Small intestine (tissue), 7 donors: ENCODE data around the gene HMCN1. TPM values are rescaled to one million over a fixed set of nuclear protein-coding genes. Genes with fewer than 3 reads are reported as not detected.
A peak's percentile ranks its signal among the peaks of the same experiment; 100 is the strongest.

Experiments
- DNase-seq, 2 donors: peaks; one replicate each; pipeline versions ENCODE4 v3.0.0 to v3.0.0-alpha.2; 2013
- FAIRE-seq: peaks from 2 replicates; lab custom pipeline; 2012; peaks lifted over from hg19 to GRCh38; lab: Jason Lieb, UNC
- H3K27ac ChIP-seq, 3 donors: one replicate each; pipeline ENCODE4 v1.5.1; 2013; ENCODE audit warnings: low read length in 2 of 3, mild to moderate bottlenecking in 2 of 3, control low read depth in 1 of 3, inconsistent platforms in 1 of 3, low read depth in 1 of 3, moderate library complexity in 1 of 3
- H3K27me3 ChIP-seq, 3 donors: one replicate each; pipeline ENCODE4 v1.6.1; 2013; ENCODE audit warnings: low read length in 3 of 3, inconsistent platforms in 1 of 3; ENCODE audit not compliant: control insufficient read depth in 3 of 3, insufficient read depth in 3 of 3
- H3K36me3 ChIP-seq, 3 donors: one replicate each; pipeline ENCODE4 v1.6.1; 2013; ENCODE audit warnings: low read length in 3 of 3, inconsistent platforms in 1 of 3, low read depth in 1 of 3, mild to moderate bottlenecking in 1 of 3, moderate library complexity in 1 of 3; ENCODE audit not compliant: control insufficient read depth in 3 of 3, insufficient read depth in 2 of 3
- H3K4me1 ChIP-seq, 3 donors: one replicate each; pipeline ENCODE4 v1.6.1; 2013; ENCODE audit warnings: low read length in 2 of 3, inconsistent platforms in 1 of 3, low read depth in 1 of 3, mild to moderate bottlenecking in 1 of 3, moderate library complexity in 1 of 3; ENCODE audit not compliant: control insufficient read depth in 3 of 3, insufficient read depth in 2 of 3
- H3K4me3 ChIP-seq, 3 donors: one replicate each; pipeline ENCODE4 v1.5.1; 2013; ENCODE audit warnings: low read length in 3 of 3, control low read depth in 1 of 3, inconsistent platforms in 1 of 3, low read depth in 1 of 3, mild to moderate bottlenecking in 1 of 3, moderate library complexity in 1 of 3
- H3K9me3 ChIP-seq, 2 donors: one replicate each; pipeline ENCODE4 v1.6.1; 2013; ENCODE audit warnings: low read depth in 1 of 2, low read length in 1 of 2; ENCODE audit not compliant: control insufficient read depth in 2 of 2, insufficient read depth in 1 of 2
- WGBS, 3 donors: extraction: QIAGEN DNeasy Blood & Tissue Kit; methylation state at CpG; one replicate each; pipeline ENCODE4 v1.1.7; 2013; 5-methylcytosine and 5-hydroxymethylcytosine counted together
- polyA plus RNA-seq, 4 donors: library from polyadenylated mRNA; stranded (reverse) in 3 of 4; unstranded in 1 of 4; fragments of 200-250 nt in 3 of 4; fragments of 120-200 nt in 1 of 4; gene quantifications; one replicate each; pipeline versions ENCODE4 v1.2.1 to v1.2.3, GENCODE V29; 2013
- donor health status: healthy with polysubstance abuse.
- donor health status: control.
- donor health status: control.
- donor health status: Bipolar disorder and iron deficiency.
- donor health status: healthy.

HMCN1 gene
- polyA plus RNA-seq, 4 donors = under 0.01 to 1.9 (median 0.62) TPM

DNA sequence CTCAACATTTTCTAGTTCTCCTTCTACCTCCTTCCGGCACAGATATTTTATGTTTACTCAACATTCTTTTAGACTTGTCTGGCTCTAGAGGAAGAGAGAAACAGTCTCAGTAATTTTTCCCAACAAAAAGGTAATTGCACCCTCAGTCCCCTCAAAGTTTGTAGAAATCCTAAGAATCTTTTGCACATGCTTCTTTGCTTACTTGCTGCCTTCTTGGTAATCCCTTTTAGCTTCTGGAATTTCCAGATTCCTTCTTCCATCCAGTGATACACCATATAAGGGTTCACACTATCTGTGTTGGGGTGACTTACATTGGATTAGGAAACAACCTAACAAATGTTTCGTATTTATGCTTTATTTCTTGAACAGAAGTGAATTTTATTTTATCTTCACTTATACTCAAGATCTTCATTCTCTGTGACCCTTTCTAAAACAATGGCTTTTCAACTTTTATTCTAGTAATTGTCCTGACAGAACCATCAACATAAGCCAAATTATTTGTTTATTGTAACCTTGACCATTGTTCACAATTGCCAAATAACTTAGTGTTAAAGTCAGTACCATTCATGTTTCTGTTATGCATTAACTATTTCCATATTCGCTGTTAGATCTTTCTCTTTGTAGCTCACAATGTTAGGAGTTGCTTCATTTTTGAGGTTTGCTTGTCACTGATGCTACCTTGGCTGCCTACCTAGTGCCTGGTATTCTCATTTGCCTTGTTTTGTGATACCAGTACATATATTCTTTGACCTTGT, 238.1 kb downstream of the HMCN1 start:
- Histone ChIP-seq H3K4me3 (no peak overlapping the region), H3K27me3 (no peaks in the 10 kb centered on the region), H3K9me3 (no peaks in the 10 kb centered on the region), H3K27ac (no peak overlapping the region), H3K4me1 (no peaks in the 10 kb centered on the region), H3K36me3 (no peaks in the 10 kb centered on the region)
- 81 to 87% (median 82%) methylated on average over 3 of the region's 3 CpGs for WGBS, 3 donors
- DNase-seq (no peak), FAIRE-seq (no peak)

- no peaks in the 10 kb centered on the region for H3K4me1 ChIP-seq
- 59 to 84% (median 78%) methylated on average over 1 of the region's 1 CpG for WGBS, 3 donors
- FAIRE-seq (no peak), DNase-seq (no peak)
- H3K4me3 ChIP-seq = no peak overlapping the region
- no peaks in the 10 kb centered on the region for H3K27me3 ChIP-seq
- no peak overlapping the region for H3K27ac ChIP-seq
- H3K36me3 ChIP-seq = no peaks in the 10 kb centered on the region
- no peaks in the 10 kb centered on the region for H3K9me3 ChIP-seq
These were observed 239.5 kb downstream of the HMCN1 start for GRCh38 chr1:185973645-185974044.

DNA sequence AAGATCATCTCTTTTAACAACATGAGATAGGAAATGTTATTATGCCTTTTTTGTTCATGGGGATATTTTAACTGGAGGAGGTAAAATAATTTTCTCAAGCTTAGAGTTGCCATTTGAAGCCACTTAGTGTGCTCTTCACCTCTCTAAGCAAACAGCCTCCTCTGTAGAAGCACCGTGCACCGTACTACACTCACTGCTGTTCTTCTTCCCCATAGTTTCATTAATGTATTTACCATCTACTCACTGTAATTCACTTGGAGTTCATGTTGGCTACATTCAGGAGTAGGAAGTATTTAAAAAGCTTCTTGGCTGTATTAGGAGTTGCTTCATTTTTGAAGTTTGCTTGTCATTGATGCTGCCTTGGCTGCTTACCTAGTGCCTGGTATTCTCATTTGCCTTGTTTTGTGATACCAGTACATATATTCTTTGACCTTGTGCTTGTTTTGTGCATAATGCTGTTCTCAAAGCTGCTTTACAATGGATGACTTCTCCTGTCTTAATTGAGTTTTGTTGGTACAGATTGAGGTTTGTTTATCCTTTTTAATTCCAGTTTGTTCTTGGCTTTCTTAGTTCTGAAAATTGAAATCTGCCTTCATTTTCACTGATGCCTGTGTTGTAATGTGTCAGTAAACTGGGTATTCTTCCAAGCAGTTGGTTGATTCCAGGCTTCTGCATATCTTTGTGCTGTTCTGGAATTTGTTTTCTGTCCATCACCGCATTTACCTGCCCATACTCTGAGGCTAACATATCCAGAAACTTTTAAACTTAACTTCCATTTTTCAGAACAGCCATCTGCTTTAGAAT, 240.4 kb downstream of the HMCN1 start:
- DNase-seq = no peak
- H3K36me3 ChIP-seq = no peaks in the 10 kb centered on the region
- 87 to 92% (median 89%) methylated on average over 3 of the region's 3 CpGs for WGBS, 3 donors
- no peaks in the 10 kb centered on the region for H3K4me1 ChIP-seq
- no peaks in the 10 kb centered on the region for H3K27me3 ChIP-seq
- no peak overlapping the region for H3K4me3 ChIP-seq
- no peaks in the 10 kb centered on the region for H3K9me3 ChIP-seq
- no peak overlapping the region for H3K27ac ChIP-seq
- no peak for FAIRE-seq

- H3K36me3 ChIP-seq = no peaks in the 10 kb centered on the region
- 85 to 100% (median 100%) methylated on average over 1 of the region's 1 CpG for whole genome bisulfite sequencing, 3 donors
- no peaks in the 10 kb centered on the region for H3K9me3 ChIP-seq
- FAIRE-seq (no peak), DNase-seq (no peak)
- H3K4me1 ChIP-seq = no peaks in the 10 kb centered on the region
- H3K27me3 ChIP-seq = no peaks in the 10 kb centered on the region
- H3K4me3 ChIP-seq = no peak overlapping the region
- no peak overlapping the region for H3K27ac ChIP-seq
These were observed 246.7 kb downstream of the HMCN1 start for GRCh38 chr1:185980891-185981290.

DNA sequence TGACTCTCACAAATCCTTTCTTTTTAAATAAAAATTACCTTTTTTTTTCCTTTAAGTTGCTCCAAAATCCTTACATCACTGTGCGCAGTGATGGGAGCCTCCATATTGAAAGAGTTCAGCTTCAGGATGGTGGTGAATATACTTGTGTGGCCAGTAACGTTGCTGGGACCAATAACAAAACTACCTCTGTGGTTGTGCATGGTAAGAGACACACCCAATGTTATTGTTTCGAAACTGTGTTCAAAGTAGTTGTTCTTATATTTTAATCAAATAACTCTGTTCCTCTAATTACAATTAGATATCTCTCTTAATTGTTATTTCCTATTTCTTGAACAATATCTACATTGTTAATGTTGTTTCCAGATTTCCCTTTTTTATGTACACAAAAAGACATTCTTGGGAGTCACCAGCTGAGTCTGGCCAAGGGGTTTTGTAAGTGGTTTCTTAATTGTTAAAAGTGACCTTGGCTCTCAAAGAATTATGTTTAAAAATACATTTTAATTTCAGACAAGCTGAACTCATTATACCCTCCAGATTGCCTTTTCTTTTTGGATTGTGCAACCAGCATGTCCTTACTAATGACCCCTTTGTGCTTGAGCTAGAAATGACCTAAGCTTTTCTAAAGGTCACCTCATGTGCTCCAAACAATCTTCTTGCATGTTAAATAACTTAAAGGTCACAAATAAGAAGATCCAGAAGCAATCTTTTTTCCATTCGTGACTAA, 250.1 kb downstream of the HMCN1 start:
- no peak for DNase-seq
- Histone ChIP-seq H3K4me3 (no peak overlapping the region), H3K27ac (no peak overlapping the region), H3K27me3 (no peaks in the 10 kb centered on the region), H3K36me3 (no peaks in the 10 kb centered on the region), H3K9me3 (no peaks in the 10 kb centered on the region), H3K4me1 (no peaks in the 10 kb centered on the region)
- WGBS, 3 donors = 66 to 77% (median 72%) methylated on average over 4 of the region's 4 CpGs
- FAIRE-seq = no peak

DNA sequence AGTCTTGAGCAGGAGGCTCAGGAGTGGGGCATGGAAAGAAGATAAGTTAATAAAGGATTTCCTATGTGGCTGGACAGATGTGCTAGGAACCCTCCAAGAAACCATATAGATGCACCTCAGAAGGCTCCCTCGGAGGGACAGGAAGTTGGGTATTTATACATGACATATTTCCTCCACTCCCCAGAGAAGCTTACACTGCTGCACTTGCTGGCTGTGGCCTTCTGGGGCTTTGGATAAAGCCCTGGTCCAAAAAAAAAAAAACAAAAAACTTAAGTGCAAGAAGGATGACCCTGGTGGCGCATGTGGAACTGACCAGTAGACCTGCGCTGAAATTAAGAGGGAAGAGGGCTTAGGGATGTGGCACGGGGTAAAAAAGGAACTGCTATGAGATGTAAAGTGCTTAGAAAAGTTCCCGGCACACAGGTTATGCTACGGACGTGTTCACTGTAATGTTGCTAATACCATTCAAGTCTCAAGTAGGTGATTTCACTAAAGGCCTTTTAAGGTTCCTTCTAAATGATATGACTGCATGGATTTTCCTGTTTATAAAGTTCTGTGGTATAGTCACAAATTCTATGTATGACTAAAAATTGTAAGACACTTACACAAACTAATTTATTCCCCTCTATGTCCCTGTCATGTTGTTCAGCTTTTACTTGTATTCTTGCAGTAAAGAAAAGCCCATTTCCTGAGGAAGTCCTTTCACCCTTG, 253.6 kb downstream of the HMCN1 start:
- H3K9me3 ChIP-seq = no peaks in the 10 kb centered on the region
- DNase-seq (no peak), FAIRE-seq (no peak)
- 68 to 86% (median 76%) methylated on average over 7 of the region's 7 CpGs for WGBS, 3 donors
- no peaks in the 10 kb centered on the region for H3K36me3 ChIP-seq
- H3K27me3 ChIP-seq = no peaks in the 10 kb centered on the region
- H3K4me1 ChIP-seq = no peaks in the 10 kb centered on the region
- no peak overlapping the region for H3K27ac ChIP-seq
- H3K4me3 ChIP-seq = no peak overlapping the region

DNA sequence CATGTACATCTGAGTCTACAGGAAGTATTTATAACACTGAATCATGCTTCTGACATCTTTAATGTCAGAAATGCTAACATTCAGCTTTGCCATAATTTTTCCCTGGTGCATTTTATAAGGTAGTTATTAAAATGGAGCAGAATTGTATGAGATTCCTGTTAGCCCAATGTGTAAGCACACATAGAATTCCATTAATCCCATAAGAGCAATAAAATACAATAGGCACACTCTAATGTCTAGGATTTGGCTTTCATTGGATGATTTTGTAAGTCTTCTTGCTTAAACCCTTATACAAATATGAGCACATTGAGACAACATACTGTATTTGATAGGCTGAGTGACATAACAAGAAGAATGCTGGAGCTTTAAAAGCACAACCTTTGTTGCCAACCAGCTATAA, 256.4 kb downstream of the HMCN1 start:
- Histone ChIP-seq H3K9me3 (no peaks in the 10 kb centered on the region), H3K4me3 (no peak overlapping the region), H3K27me3 (no peaks in the 10 kb centered on the region), H3K27ac (no peak overlapping the region), H3K36me3 (no peaks in the 10 kb centered on the region), H3K4me1 (no peaks in the 10 kb centered on the region)
- DNase-seq (no peak), FAIRE-seq (no peak)

DNA sequence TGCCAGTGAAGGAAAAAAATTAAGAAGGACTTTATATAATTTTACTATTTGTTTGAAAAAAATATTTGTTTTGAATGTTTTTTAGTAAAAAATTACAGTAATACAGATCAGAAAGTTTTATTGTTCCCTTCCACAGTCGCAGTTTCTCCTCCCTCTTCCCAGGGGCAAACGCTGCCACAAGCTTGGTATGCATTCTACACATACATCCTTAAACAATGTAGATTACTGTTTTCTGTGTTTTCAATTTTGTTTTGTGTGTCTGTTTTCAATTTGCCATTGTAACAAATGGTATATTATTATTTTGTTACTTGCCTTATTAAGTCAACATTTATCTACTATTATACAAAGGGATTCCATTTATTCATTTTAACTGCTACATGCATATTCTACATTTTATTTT, 257.1 kb downstream of the HMCN1 start:
- DNase-seq (no peak), FAIRE-seq (peak; percentile 47)
- Histone ChIP-seq H3K36me3 (no peaks in the 10 kb centered on the region), H3K9me3 (no peaks in the 10 kb centered on the region), H3K4me1 (no peaks in the 10 kb centered on the region), H3K4me3 (no peak overlapping the region), H3K27me3 (no peaks in the 10 kb centered on the region), H3K27ac (no peak overlapping the region)
- 78 to 84% (median 81%) methylated on average over 2 of the region's 2 CpGs for WGBS, 3 donors
